GM15510 (cell line): Measurements from ENCODE around the gene XXYLT1.

Source experiments
- POLR2A ChIP-seq: IDR thresholded peaks from 3 replicates; pipeline ENCODE4 v1.6.1; 2011; ENCODE audit warnings: borderline replicate concordance; ENCODE audit not compliant: insufficient read length; ENCODE audit errors: extremely low read depth

XXYLT1 gene

DNA sequence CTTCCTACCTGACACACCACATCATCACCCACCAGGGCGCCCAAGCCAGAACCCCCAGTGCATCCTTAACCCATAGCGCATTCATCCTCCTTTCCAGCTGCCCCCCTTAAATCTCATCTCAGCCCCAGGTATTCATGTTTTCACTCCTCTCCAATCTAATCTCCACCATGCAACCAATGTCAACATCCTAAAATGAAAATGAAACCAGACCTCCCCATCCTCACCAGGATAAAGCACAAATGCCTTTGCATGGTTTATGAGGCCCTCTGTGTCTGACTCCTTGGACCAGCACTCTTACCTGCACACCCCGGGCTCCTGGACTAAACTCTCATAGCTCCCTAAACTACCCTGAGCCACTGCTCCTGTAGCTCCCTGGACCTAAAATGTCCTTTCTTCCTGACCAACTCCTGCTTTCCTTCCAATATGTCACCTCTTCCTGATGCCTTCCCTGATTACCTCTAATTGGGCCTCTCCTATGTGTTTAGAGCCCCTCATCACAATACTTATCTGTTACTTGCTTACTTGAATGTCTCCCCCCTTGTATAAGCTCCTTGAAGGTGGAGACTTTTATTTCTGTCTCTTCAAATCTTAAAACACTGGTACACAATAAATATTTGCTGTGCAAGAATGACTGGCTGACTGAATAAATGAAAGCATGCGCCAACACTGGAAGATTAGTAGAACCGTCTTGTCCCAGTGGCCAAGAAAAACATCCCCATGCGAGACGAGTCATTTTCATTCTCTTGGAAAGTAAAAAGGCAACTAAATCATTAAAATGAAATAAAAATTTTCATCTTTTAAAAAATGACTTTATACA, 142.5 kb downstream of the XXYLT1 start:
- TF ChIP-seq POLR2A: no peak

- no peak for TF ChIP-seq POLR2A
These were observed 144.8 kb downstream of the XXYLT1 start for GRCh38 chr3:195126056-195126605.

DNA sequence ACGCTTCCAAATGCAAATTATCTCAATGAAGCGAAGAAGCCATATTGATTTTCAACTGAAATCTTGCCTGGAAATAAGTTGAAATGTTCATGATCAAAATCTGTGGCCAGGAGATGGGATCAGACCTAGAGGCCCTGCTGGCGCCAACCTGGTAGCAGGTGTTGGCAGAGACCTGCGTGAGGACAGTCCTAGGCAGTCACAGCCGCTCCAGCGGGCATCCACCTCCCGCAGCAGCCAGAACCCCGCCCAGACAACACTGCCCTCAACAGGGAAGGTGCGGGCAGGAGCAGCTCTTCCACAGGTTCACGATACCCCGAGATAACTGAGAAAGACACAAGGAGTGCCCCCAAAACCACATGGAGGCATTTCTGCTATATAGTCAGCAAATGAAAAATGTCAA, 145.3 kb downstream of the XXYLT1 start:
- TF ChIP-seq POLR2A: no peak

DNA sequence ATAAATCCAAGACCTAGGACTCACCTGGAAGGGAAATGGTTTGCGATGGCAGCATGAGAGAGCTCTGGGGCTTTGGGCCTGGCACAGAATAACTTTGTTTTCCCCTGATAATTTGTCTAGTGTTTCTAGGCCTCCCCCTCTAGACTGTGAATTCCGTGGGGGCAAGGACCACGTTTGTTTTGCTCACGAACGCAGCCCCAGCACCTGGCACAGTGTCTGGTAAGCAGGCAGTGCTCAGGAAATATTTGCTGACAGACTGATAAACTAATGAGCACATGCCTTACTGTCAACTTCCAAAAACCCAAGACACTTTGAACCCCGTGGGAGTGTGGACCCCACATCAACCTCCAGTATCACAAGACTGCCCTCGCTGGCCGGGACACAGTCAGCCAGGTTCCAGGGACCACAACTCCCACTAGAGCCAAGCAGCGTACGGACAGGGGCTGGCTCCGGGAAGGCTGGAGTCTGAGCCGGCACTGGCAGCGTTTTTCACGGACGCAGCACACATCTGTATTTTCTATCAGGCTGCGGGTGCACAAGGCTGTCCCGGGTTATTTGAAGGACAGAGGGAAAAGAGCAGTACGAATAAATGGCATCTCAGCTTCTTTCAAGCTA, 146.5 kb downstream of the XXYLT1 start:
- no peak for TF ChIP-seq POLR2A

DNA sequence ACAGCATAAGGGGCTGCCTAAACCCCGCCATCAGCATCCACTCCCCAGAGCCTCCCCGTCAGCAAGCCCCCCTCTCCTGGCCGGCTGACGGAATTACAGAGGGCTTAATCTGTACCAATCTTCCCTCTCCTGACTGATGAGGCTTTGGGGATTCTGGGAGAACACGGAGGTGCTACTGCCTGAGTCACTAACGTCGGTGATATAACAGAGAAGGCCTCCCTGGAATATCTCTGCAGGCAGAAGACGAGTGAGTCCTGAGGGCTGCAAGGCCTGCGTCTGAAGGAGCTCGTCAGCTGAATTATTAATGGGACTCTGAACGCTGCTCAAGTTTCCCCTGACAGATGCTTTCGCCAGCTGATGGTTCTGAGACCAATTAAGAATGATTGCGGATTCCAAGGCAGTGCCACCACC, 147.7 kb downstream of the XXYLT1 start:
- TF ChIP-seq POLR2A: no peak

GRCh38 chr3:195122261-195122660, 148.7 kb downstream of the XXYLT1 start:
- TF ChIP-seq POLR2A: no peak

DNA sequence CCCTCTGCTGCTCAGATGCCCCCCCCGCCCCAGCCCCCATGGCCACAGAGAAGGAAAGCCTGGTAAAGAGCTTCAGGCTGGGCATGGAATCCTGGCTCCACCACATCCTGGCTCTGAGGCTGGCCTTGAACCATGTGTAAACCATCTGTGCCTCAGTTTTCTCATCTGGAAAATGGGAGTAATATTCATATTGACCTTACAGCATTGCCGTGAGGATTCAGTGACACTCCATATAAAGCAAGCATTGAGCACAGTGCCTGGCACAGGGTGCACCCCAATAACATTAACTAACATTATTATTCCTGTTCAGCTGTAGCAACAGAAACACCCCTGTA, 150.7 kb downstream of the XXYLT1 start:
- TF ChIP-seq POLR2A: no peak

- no peak for TF ChIP-seq POLR2A
These were observed 151.3 kb downstream of the XXYLT1 start for GRCh38 chr3:195119461-195120266.

- no peak for TF ChIP-seq POLR2A
These were observed 152.3 kb downstream of the XXYLT1 start for GRCh38 chr3:195118671-195119070.

- TF ChIP-seq POLR2A: no peak
These were observed 152.9 kb downstream of the XXYLT1 start for GRCh38 chr3:195117978-195118581.

- TF ChIP-seq POLR2A: no peak
These were observed 154.4 kb downstream of the XXYLT1 start for GRCh38 chr3:195116407-195117185.

GRCh38 chr3:195115600-195116406, 155.2 kb downstream of the XXYLT1 start:
- TF ChIP-seq POLR2A: no peak
